Kidney (tissue), 14 donors: ENCODE results near the gene CRMP1. TPM values are rescaled to one million over a fixed set of nuclear protein-coding genes. Genes with fewer than 3 reads are reported as not detected.

ENCODE experiments used
- DNase-seq, 5 donors: peaks; one replicate each; pipeline ENCODE4 v3.0.0-alpha.2; 2013 to 2020
- FAIRE-seq: peaks from 2 replicates; lab custom pipeline; 2012; peaks lifted over from hg19 to GRCh38; lab: Jason Lieb, UNC
- H3K27ac ChIP-seq, 2 donors: one replicate each; pipeline ENCODE4 v1.7.0; 2013; ENCODE audit warnings: low read depth in 2 of 2, low read length in 2 of 2, inconsistent platforms in 1 of 2
- H3K27me3 ChIP-seq: one replicate; pipeline ENCODE4 v1.7.1; 2013; ENCODE audit warnings: low read length, inconsistent platforms; ENCODE audit not compliant: control insufficient read depth, insufficient read depth
- H3K36me3 ChIP-seq, 3 donors: one replicate each; pipeline versions ENCODE4 v1.7.0 to v1.7.1; 2013; ENCODE audit warnings: low read length in 3 of 3, control low read depth in 1 of 3, inconsistent platforms in 1 of 3; ENCODE audit not compliant: insufficient read depth in 3 of 3, control insufficient read depth in 2 of 3
- H3K4me1 ChIP-seq, 3 donors: one replicate each; pipeline versions ENCODE4 v1.7.0 to v1.7.1; 2013; ENCODE audit warnings: low read length in 3 of 3, inconsistent platforms in 1 of 3, low read depth in 1 of 3; ENCODE audit not compliant: control insufficient read depth in 2 of 3, insufficient read depth in 2 of 3
- H3K4me3 ChIP-seq, 3 donors: one replicate each; pipeline versions ENCODE4 v1.7.0 to v1.8.1; 2013; ENCODE audit warnings: low read length in 3 of 3, control low read depth in 1 of 3, inconsistent platforms in 1 of 3
- H3K9ac ChIP-seq, 3 donors: one replicate each; pipeline versions ENCODE4 v1.7.0 to v1.7.1; 2013; ENCODE audit warnings: low read length in 3 of 3, control low read depth in 1 of 3, inconsistent platforms in 1 of 3
- H3K9me3 ChIP-seq, 3 donors: one replicate each; pipeline versions ENCODE4 v1.7.0 to v1.7.1; 2013; ENCODE audit warnings: low read length in 3 of 3, control low read depth in 1 of 3, inconsistent platforms in 1 of 3; ENCODE audit not compliant: control insufficient read depth in 2 of 3, insufficient read depth in 1 of 3
- CTCF ChIP-seq: IDR thresholded peaks from 3 replicates; pipeline ENCODE4 v1.5.1; 2012; ENCODE audit warnings: mild to moderate bottlenecking, moderate library complexity, borderline replicate concordance; ENCODE audit not compliant: insufficient read depth; ENCODE audit errors: extremely low read depth
- intact Hi-C: fragments of 100-400 bp; cut with DNase I; formaldehyde crosslinking; loops from one replicate; pipeline ENCODE4 v1.11.1; 2022
- polyA plus RNA-seq: library from polyadenylated mRNA; stranded (reverse); fragments of 350-450 nt; fragmentation: Illumina TruSeq; extraction: RNeasy Lipid Tissue Mini Kit (QIAGEN cat#74804); gene quantifications from one replicate; pipeline ENCODE4 v1.2.3, GENCODE V29; 2014; ENCODE audit warnings: low read depth, low replicate concordance; ENCODE audit not compliant: insufficient read depth
- total RNA-seq: library from RNA; stranded (reverse); fragmentation: NEBNext Ultra II Directional; extraction: Animal tissue kit (Norgen Biotek cat#: 25700); gene quantifications from one replicate; pipeline ENCODE4 v1.2.1, GENCODE V29; 2021
- donor health status: control.
- donor health status: control.
- donor health status: control.
- donor health status: control.
- donor health status: control.
- donor health status: DM: yes; HTN: yes; CAD: no.
- donor health status: Normal renal cell carcinoma (clear cell type).

CRMP1 gene
- total and polyA plus RNA-seq, 2 donors from 2014 or later = 0.26 to 0.66 TPM

GRCh38 chr4:5888222-5889001 is 4.5 kb downstream of the CRMP1 start:
- H3K4me3 ChIP-seq = no peak overlapping the region
- H3K9me3 ChIP-seq = no peaks in the 10 kb centered on the region
- H3K36me3 ChIP-seq = no peaks in the 10 kb centered on the region
- FAIRE-seq (no peak), DNase-seq (peak in 4 of 5 donors; percentile 64 to 82 (median 68))
- H3K27me3 ChIP-seq = peaks cover 30% of the 10 kb centered on the region
- no peak overlapping the region for H3K9ac ChIP-seq
- intact Hi-C loops = no loop called here
- no peak overlapping the region for H3K27ac ChIP-seq
- no peaks in the 10 kb centered on the region for H3K4me1 ChIP-seq
- TF ChIP-seq CTCF = no peak

GRCh38 chr4:5887361-5888221 is 5.3 kb downstream of the CRMP1 start:
- TF ChIP-seq CTCF = no peak
- FAIRE-seq = no peak
- H3K4me3 ChIP-seq = peak overlapping the region in 1 of 3 donors; percentile 26

GRCh38 chr4:5887011-5887360 is 5.9 kb downstream of the CRMP1 start:
- peak overlapping the region in 1 of 3 donors; percentile 26 for H3K4me3 ChIP-seq
- no peaks in the 10 kb centered on the region for H3K4me1 ChIP-seq
- DNase-seq (no peak), FAIRE-seq (no peak)
- no peaks in the 10 kb centered on the region for H3K9me3 ChIP-seq
- H3K36me3 ChIP-seq = no peaks in the 10 kb centered on the region
- no peak overlapping the region for H3K9ac ChIP-seq
- intact Hi-C loops = no loop called here
- H3K27ac ChIP-seq = no peak overlapping the region
- no peak for TF ChIP-seq CTCF
- peaks cover 27% of the 10 kb centered on the region for H3K27me3 ChIP-seq

More at GRCh38 chr4:5887361-5888221, 5.3 kb downstream of the CRMP1 start:
- intact Hi-C loops = no loop called here
- H3K4me1 ChIP-seq = no peaks in the 10 kb centered on the region
- H3K36me3 ChIP-seq = no peaks in the 10 kb centered on the region
- H3K9ac ChIP-seq = no peak overlapping the region
- no peaks in the 10 kb centered on the region for H3K9me3 ChIP-seq
- H3K27ac ChIP-seq = no peak overlapping the region
- DNase-seq = peak in 4 of 5 donors; percentile 74 to 84 (median 78)
- H3K27me3 ChIP-seq = peaks cover 28% of the 10 kb centered on the region
